HS-27A (cell line): Measurements from ENCODE around the gene CBX3.
"Not testable (repeated sequence)": the region's sequence is repeated elsewhere in the genome, so short reads cannot be mapped to it uniquely, and the experiment has no call there.

ENCODE experiments used
- DNase-seq: peaks from one replicate; pipeline ENCODE4 v3.0.0-alpha.2; 2012; ENCODE audit warnings: low read depth, missing footprints

CBX3 gene

GRCh38 chr7:26170663-26171062, 30.9 kb upstream of the CBX3 start:
- DNase-seq = no peak

DNA sequence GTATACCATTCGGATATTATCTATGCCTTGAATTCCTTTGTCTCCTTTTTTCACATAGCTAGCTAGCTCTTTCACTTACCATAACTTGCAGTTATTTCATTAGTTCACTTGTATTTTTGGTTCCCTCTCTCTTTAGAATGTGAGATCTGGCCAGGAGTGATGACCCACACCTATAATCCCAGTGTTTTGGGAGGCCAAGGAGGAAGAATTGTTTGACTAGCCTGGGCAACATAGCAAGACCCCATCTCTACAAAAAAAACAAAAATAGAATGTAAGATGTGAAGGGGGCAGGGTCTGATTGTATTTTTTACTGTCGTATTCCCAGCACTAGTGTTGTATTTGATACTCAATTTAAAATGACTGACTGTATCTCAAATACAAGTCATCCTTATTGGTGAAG, 29.9 kb upstream of the CBX3 start:
- DNase-seq = no peak

- no peak for DNase-seq
These were observed 29.5 kb upstream of the CBX3 start for GRCh38 chr7:26172048-26172447.

- not testable (repeated sequence) for DNase-seq
These were observed 25.6 kb upstream of the CBX3 start for GRCh38 chr7:26175903-26176302.

DNA sequence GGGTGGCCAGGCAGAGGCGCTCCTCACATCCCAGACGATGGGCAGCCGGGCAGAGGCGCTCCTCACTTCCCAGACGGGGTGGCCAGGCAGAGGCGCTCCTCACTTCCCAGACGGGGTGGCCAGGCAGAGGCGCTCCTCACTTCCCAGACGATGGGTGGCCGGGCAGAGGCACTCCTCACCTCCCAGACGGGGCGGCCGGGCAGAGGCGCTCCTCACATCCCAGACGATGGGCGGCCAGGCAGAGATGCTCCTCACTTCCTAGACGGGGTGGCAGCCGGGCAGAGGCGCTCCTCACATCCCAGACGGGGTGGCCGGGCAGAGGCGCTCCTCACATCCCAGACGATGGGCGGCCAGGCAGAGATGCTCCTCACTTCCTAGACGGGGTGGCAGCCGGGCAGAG, 24.8 kb upstream of the CBX3 start:
- not testable (repeated sequence) for DNase-seq

- not testable (repeated sequence) for DNase-seq
These were observed 24.3 kb upstream of the CBX3 start for GRCh38 chr7:26177269-26177668.

GRCh38 chr7:26178272-26178960, 23.1 kb upstream of the CBX3 start:
- DNase-seq = no peak

GRCh38 chr7:26179422-26179821, 22.1 kb upstream of the CBX3 start:
- DNase-seq = no peak

GRCh38 chr7:26179826-26180497, 21.6 kb upstream of the CBX3 start:
- DNase-seq = no peak

GRCh38 chr7:26180792-26181198, 20.8 kb upstream of the CBX3 start:
- no peak for DNase-seq

DNA sequence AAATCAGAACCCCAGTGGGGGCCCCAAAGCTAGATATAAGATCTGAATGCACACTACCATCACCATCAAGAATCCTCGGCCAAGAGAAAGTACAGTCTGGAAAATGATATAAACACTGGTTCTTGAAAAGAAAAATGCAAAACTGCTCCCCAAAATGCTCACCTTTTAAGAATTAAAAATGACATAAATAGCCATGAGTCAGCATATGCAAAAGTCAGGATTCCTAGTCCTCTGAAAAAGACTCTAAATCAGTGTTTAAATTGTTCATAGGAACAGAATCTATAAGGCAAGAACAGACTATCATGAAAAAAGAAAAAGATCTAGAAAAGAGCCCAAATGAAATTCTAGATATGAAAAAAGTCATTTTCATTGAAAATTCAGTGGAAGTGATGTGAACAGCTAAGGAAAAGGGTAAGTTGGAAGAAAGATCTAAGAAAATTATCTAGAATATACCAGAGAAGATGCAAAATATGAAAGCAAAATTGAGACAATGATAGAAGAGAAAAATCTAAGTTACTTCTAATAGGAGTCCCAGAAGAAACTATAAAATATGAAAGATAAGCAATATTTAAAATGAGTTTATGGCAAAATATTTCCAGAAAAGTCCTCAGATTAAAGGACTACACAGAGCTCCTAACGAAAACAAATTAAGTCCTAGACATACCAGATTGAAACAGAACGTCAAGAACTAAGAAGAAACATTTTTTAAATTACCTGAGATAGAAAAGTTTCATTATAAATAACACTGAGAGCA, 19.9 kb upstream of the CBX3 start:
- DNase-seq = no peak

DNA sequence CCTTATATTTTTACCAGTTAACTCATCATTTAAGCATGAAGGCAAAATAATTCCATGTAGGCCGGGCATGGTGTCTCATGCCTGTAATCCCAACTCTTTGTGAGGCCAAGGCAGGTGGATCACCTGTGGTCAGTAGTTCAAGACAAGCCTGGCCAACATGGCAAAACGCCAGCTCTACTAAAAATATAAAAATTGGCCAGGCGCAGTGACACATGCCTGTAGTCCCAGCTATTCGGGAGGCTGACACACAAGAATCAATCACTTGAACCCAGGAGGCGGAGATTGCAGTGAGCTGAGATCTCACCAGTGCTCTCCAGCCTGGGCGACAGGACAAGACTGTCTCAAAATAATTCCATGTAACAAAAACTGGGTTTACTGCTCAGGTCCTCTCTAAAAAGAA, 19.3 kb upstream of the CBX3 start:
- no peak for DNase-seq

DNA sequence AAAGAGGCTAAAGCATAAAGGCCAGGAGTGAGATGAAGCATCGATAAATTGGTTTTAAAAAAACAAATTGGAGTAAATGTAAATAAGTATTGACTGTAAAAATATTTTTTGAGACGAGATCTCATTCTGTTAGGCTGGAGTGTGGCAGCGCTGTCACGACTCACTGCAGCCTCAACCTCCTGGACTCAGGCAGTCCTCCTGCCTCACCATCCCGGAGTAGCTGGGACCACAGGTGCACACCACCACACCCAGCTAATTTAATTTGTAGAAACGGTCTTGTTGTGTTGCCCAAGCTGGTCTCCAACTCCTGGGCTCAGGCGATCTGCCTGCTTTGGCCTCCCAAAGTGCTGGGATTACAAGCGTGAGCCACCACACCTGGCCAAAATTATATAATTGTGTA, 18.8 kb upstream of the CBX3 start:
- DNase-seq = no peak

DNA sequence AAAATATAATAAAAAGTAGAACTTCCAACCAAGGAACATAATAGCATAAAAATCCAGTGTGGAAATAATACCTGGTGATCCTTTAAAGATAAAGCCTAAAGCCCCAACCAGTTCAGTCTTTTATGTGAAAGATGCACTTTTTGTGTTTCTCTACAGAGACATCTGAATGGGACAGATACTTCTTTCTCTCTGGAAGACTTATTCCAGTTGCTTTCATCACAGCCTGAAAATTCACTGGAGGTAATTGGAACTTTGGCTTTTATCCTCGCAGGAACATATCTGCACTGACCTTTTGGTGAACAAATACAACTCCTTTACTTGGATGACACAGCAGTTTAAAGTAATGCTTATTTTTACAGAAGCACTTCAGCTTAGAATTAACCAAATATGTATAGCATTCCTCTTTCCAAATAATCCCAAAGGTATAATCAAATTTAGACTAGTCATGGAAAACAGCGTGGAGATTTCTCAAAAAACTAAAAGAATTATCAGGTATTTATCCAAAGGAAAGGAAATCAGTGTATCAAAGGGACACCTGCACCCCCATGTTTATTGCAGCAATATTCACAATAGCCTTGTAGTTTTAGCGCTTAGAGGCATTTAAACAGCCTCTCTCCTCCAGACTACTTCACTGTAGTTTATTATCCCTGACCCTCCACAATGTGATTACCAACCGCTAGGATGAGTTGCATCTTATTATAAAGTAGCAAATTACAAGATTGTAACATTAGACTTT, 17.8 kb upstream of the CBX3 start:
- DNase-seq = no peak

DNA sequence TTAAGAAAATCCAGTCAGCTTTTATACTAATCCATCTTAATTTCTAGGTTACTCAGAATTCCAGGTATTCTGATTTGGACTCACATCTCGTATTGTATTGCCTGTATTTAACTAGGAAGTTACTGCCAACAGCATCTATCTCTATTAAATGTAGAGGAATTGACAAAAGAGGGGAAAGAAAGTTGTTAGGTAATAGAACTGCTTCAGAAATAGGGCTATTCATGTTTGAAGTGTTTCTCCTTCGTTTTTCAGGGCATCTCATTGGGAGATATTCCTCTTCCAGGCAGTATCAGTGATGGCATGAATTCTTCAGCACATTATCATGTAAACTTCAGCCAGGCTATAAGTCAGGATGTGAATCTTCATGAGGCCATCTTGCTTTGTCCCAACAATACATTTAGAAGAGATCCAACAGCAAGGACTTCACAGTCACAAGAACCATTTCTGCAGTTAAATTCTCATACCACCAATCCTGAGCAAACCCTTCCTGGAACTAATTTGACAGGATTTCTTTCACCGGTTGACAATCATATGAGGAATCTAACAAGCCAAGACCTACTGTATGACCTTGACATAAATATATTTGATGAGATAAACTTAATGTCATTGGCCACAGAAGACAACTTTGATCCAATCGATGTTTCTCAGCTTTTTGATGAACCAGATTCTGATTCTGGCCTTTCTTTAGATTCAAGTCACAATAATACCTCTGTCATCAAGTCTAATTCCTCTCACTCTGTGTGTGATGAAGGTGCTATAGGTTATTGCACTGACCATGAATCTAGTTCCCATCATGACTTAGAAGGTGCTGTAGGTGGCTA, 17.1 kb upstream of the CBX3 start:
- DNase-seq = not testable (repeated sequence)

GRCh38 chr7:26185131-26185843, 16.3 kb upstream of the CBX3 start:
- DNase-seq = no peak

DNA sequence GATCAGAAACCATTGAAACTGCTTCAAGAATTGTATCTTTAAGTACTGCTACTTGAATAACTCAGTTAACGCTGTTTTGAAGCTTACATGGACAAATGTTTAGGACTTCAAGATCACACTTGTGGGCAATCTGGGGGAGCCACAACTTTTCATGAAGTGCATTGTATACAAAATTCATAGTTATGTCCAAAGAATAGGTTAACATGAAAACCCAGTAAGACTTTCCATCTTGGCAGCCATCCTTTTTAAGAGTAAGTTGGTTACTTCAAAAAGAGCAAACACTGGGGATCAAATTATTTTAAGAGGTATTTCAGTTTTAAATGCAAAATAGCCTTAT, 15.7 kb upstream of the CBX3 start:
- DNase-seq = no peak

- no peak for DNase-seq
These were observed 14.9 kb upstream of the CBX3 start for GRCh38 chr7:26186364-26187311.

DNA sequence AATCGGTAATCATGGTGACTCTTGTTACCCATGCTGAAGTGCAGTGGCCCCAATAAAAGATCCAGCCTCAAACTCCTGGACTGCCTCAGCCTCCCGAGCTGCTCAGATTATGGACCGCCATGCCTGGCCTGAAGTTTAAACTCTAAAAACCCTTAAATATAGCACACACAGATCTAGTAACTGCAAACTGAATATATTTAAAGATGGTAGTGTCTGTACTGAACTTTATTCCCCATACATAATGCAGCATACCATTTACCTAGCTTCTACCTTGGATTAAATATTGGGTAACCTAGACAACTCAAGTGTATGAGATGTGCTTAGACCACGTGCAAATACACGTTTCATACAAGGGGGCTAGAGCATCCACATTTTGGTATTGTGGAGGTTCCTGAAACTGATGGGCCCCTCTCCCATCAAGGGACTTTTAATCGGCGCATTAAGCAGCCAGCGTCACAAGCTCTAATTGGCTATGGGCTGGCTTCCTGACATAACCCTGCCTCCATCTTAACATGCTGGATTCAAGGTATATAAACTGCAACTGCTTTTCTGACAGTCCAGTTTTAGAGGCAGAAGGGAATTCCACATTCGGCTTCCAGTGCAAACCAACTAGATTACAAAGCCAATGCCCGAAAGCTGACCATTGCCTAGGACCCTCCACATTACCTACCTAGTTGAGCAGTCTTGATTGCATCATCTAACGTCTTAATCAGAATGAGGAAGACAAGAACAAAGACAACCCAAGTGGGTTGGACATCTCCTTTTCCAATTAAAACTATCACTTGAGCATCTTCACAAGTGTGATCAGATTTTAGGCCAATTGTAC, 14.0 kb upstream of the CBX3 start:
- DNase-seq = no peak
